GM19463 (cell line): ENCODE measurements around the gene ANKS1B.
"Not testable (repeated sequence)": the region's sequence is repeated elsewhere in the genome, so short reads cannot be mapped to it uniquely, and the experiment has no call there.

Source experiments
- ATAC-seq: cut with Tn5 transposase; IDR thresholded peaks from one replicate; pipeline ENCODE4 v1.9.1; 2021; ENCODE audit warnings: mild to moderate bottlenecking, moderate library complexity; ENCODE audit not compliant: unreplicated experiment

ANKS1B gene

DNA sequence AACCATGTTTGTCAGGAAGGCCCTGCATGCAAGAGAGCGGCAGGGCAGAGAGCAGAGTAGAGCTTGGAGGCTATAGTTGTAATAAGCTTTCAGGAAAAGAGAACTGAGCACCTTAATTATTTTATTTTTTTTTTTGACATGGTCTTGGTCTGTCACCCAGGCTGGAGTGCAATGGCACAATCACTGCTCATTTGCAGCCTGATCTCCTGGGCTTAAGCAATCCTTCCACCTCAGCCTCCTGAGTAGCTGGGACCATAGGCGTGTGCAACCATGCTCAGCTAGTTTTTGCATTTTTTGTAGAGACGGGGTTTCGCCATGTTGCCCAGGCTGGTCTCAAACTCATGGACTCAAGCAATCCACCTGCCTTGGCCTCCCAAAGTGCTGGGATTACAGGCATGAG, 950.5 kb downstream of the ANKS1B start:
- ATAC-seq = not testable (repeated sequence)

DNA sequence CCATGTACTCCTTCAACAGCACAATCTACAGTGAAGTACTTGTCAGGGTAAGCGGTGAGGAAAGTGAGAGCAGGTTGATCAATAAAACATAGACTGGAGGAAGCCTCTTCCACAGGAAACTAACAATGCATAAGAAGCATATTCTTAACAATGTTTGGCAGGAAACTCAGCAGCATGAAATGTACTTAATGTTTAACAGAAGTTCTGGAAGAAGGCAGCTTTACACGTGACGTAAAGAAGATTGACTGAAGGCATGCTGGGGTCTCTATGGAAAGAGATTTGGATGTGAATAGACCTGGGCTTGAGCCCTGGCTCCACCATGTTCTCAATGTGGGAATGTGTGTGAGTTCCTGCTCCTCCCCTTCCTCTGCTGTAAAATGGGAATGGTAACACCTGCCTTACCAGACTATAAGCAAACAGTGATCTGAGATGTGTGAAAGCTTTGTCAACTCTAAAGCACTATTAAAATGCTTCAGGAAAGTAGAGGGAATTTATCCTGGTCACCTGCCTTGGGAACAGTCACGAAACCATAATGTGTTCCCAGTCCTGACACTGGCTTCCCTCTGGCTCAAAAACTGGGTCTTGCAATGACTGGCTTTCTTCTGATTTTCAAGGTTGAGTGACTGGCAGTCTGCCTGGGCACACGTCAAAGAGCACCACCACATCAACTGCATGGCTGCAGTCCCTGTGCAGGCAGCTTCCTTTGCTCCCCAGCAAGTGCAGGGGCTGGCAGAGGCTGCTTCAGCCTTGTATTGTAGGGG, 955.0 kb downstream of the ANKS1B start:
- peak; percentile 34 for ATAC-seq

DNA sequence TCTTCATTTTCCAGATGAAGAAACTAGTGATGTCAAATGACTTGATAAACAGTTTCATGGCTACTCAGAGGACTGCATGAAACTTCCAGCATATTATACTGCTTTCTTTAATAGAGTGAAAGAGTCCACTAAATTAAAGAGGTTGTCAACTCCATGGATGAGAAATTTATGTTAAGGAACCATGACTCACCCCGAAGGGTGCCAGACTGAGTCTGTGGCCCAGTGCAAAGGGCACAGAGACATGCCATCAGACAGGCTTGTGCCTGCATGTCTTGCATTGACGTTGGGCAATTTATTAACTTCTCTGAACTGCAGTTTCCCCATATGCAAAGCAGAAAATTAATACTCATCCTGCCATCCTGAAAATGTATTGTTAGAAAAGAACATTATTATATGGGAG, 957.3 kb downstream of the ANKS1B start:
- ATAC-seq = peak; percentile 55

DNA sequence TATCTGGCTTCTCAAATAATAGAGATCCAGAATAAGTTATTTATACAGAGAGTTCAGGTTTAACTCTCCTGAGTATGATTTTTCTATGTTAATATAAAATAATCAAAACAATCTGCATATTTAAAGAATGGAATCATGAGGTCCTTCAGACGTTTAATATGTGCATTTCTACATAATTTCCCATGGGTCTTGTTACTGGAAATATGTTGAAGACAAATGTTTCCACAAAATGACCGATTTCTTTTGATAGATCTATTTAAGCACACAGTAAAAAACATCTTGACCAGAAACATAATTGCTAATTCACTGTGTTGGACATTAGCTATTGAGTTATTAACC, 957.7 kb downstream of the ANKS1B start:
- ATAC-seq = no peak

DNA sequence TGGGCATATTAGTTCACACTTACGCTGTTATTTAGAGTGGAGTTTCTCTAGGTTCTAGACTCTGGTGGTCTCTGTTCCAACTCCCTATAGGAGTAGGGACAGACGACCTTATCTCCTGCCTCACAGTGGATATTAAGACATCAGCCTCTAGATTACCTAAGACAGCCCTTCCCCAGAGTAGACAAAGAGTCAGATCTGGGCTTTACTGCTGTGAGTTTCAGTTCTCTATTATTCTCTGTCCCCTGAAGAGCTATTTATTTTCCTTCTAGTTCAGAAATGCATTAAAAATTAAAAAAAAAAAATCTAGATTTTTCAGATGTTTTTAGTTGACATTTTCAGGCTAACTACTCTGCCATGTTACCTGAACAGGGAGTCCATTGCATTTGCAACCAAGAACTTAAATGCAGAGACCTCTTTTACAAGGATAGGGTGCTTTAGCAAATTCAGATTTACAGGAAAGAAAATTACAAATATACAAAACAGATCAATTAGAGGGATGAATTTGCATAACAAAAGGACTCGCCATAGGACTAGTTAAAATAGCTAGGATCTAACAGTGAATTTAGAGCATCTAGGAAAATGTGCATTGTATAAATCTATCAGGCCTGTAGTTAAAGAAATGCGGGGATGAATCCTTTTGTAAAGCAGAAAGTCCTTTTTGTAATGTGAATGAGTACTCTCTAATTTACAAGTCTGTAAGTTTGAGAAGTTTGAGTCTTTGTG, 958.2 kb downstream of the ANKS1B start:
- peak; percentile 47 for ATAC-seq

DNA sequence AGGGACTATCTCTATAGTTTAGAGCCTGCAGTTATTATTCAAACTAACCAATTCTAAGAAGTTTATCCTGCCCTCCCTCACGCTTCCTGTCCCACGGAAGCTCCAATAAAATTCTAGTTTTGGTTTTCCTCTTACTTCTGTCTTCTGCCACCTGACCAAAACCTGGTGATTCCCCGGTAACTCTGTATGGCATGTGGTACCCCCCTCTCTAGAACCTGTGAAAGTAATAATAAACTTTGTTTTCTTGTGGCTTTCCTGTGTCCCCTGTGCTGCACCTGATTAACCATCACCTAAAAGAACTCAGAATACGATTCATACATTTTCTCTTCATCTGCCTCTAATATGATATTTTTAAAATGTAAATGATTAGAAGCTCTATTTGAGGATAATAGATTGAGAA, 959.9 kb downstream of the ANKS1B start:
- ATAC-seq = peak; percentile 53

DNA sequence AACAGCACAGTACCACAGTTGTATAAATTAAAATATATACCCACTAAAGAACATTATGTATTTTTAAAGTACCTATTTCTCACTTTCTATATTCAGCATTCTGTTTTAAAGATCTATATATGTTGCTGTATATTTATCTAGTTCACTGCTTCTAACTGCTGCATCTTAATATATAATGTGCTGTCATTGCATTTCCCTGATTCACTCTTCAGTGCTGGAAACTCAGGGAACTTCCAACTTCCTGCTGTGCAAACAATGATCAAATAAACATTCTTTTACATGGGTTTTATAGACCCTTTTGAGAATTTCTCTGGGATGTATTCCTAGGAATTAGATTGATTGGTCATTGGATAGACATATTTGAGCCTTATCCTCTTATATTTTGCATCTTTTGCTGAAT, 960.5 kb downstream of the ANKS1B start:
- ATAC-seq = no peak

DNA sequence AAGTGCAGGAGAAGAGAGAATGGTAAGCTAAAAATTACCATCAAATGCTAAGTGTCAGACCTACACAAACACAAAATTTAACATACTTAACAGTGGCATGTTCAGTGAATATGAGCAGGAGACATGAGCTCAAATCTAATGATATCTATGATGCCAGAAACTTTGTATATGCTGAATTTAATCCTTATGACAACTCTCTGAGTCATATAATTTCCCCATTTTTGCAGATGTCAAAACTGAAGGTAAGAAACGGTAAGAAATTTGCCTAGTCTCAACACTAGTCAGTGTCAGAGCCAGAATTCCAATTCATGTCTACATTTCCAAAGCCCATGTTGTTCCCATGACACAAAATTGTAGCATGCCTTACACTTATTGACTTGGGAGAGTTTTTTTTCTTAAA, 963.9 kb downstream of the ANKS1B start:
- no peak for ATAC-seq

DNA sequence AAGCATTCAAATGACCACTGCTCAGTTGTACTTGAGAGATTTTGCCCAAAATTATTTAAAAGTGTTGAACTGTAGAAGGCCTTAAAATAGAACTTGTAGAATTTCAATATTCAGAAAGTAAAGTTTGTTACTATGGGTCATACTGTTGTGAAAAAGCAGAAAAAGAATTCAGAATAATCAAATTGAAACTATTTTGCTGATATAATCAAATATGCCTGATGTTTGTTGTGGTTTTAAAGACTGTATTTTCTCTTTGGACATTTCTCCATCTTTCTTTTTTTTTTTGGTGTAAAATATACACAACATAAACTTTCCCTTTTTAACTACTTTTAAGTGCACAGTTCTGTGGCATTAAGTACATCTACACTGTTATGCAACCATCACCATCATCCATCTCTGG, 964.9 kb downstream of the ANKS1B start:
- ATAC-seq = no peak

DNA sequence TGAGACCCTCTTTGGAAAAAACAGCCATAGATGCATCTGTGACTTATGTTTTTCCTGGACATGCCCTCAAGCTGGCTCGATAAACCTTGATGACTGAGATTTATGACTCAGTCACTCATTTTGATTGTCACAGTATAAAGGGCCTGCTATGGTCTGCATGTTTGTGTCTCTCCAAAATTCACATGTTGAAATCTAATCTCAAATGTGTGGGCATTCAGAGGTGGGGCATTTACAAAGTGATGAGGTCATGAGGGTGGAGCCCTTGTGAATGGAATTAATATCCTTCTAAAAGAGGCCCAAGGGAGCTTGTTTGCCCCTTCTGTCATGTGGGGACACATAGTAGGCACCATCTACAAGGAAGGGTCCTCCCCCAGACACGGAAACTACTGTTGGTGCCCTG, 966.8 kb downstream of the ANKS1B start:
- ATAC-seq = no peak

DNA sequence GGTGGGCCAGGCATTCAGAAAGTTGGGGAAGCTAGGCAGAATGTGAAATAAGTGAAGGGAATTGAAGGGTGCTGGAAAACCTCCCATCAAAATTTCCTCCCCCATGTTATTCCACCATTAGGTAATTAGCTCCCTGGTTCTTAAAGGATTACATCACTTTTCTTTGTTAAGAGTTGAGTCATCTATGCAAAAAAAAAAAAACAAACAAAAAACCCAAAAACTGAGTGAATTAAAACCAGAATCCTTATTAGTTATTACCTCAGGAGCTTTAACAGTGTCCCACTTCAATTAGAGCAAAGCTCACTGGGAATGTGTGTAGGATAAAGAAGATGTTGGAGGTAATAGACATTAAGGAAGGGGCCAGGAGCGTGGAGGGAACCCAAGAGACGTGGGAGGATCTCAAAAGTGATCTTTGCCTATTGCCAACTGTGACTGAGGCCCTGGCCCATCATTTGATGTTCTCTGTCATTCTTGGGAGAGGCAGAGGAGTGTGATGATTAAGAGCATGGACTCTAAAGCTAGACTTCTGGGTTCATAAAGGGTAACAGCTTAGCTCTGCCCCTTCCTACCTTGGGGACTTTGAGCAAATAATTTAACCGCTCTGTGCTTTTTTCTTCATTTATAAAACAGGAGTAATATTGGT, 975.0 kb downstream of the ANKS1B start:
- ATAC-seq = no peak

DNA sequence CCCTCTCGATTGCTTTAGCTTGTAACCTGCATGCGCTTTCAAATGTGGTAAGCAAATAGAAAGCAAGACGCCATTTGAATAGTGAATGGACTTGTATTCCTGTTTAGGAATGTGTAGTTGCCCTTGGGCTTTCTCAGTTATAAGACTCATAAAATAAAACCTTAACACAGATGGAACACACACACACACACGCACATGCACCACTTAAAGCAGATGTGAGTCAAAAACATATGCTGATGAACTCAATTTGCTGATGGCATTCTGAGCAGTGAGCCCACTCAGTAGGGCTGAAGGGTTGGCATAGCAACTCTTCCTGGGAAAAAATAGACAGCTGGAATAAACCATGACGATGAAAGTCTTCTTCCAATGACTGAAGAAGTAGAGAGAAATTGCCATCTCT, 979.1 kb downstream of the ANKS1B start:
- ATAC-seq = no peak

DNA sequence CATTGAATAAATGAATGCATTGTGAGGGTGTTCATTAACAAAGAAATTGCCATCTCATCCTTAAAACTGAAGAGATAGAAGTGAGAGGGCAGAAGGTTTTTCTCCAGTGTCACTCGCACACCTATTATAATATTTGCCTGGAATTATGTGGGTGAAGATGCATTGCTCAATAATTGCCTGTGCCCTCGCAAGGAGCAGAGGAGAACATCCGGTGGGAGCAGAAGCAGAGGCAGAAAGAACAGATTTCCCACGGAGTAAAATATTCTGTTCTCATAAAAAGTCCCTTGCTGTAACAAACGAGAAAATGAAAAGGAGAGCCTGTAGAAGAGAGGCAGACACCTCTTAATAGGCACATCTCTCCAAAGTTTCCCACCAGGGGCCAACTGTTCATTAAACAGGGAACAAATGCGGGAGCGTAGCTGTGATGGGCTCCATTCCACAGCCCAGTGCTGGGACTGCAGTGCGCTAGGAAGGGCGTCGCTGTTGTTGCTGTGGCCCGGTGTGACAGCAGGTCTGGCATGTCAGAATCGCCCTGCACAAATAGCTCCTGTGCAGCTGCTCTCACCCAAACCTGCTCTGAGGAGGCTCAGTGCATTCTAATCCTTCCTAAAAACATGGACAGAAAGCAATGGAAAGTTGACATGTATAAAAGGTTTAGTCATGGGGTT, 979.8 kb downstream of the ANKS1B start:
- no peak for ATAC-seq

DNA sequence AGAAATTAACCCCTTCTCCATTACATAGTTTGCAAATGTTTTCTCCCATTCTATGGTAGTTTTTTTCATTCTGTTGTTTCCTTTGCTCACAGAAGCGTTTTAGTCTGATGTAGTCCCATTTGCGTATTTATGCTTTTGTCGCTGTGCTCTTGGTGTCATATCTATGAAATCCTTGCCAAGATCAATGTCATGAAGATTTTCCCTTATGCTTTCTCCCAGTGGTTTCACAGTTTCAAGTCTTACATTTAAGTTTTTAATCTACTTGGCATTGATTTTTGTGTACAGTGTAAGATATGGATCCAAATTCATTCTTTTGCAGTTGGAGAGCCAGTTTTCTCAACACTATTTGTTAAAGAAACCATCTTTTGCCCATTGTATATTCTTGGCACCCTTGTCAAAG, 982.0 kb downstream of the ANKS1B start:
- ATAC-seq = no peak

DNA sequence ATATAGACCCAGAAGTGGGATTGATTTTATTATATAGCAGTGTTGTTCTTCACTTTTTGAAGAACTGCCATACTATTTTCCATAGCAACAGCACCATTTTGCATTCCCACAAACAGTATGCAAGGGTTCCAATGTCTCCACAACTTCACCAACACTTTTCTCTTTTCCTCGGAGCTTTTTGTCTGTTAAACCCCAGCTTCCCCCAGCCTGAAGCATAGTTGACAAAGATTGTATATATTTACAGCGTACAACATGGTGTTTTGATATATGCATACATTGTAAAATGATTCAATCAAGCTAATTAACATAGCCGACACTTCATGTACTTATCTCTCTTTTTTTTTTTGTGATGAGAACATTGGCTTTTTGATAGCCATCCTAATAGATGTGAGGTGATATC, 982.6 kb downstream of the ANKS1B start:
- ATAC-seq = no peak

DNA sequence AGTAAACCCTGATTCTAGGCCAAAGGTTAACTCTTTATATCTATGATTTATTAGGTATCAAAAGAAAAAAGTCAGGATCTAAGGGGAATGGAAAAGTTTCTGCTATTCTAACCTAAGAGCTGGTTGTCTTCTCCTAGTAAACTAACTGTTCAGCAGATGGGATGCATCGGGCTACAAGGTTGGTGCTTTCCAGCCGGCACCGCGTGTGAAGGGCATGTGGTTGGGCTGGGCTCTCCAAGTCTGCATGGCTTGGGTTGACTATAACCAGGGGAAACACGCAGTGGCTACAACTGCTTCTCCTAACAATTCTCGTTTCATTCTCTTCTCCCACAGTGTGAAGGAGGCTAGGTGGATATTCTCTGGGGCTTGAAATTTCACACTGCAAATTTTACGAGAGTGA, 985.2 kb downstream of the ANKS1B start:
- no peak for ATAC-seq

DNA sequence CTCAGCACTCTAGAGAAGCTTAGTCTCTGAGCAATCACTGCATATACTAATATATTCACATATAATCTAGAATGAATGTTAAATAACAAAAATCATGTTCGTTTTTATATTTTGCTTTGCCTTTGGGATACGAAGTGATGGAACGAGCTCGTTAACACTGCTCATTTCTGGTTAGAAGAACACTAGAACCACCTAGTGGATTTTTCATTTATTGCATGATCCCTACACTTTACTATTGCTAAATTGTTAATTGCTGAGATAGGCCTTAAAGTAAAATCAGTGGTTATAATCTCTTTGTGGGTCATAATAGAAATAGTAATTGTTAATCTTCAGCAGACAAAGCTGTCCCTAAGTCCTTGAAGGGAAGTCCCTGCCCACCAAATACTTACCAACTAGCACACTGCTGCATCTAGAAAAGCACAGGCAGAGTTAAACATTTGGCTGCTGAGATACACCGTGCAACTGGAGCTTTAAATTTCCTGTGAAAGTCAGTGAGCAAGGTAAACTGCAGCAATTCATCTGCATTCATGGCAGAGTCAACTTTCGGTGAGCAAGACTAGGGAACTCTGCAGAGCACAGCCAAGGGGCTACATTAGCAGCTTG, 985.9 kb downstream of the ANKS1B start:
- peak; percentile 78 for ATAC-seq

DNA sequence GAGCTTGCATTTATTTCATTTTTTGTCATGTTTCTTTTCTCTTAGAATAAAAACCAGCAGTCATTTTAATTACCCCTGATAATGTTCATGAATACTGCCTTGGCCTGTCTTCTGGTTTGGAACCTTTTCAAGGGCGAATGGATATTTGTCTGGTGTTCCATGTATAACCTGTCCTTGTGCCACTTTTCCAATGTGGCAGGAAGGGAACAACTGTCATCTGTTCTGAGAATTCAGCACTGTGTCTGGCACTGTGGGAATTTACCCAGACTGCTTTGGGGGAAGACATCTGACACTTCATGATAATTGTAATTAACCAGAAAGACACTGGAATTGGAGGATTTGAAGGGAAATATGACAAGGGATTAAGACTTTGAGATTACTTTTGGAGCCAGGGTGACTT, 986.8 kb downstream of the ANKS1B start:
- ATAC-seq = no peak

DNA sequence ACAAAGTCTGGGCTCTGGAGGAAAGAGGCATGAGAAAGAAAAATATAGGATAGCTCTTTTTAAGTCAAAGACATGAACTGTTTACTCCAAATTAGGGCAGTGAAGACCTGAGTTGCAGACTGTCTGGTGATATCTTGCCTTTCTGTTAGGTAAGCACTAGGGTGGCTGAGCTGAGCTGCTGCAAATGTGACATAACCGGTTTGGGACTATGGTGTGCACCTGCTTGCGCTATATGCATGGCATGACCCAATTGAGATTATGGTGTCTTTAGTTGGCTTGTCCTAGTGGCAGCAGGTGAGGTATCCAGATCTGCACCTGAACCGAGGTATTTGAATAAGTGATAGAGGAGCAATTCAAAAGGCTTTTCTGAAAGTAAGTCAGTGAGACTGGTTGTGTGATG, 994.1 kb downstream of the ANKS1B start:
- no peak for ATAC-seq

DNA sequence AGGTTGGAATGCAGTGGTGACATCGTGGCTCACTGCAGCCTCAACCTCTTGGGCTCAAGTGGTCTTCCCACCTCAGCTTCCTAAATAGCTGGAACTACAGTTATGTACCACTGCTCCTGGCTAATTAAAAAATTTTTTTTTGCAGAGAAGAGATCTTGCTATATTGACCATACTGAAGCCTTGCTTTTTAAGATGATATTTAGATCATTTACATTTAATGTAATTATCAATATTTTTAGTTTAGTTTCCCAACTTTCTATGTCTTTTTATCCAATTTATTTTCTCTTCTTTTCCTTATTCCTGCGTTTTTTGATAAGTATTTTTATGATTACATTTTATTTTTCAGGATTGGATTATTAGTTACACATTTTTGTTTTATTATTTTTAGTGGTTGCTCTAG, 999.6 kb downstream of the ANKS1B start:
- no peak for ATAC-seq

DNA sequence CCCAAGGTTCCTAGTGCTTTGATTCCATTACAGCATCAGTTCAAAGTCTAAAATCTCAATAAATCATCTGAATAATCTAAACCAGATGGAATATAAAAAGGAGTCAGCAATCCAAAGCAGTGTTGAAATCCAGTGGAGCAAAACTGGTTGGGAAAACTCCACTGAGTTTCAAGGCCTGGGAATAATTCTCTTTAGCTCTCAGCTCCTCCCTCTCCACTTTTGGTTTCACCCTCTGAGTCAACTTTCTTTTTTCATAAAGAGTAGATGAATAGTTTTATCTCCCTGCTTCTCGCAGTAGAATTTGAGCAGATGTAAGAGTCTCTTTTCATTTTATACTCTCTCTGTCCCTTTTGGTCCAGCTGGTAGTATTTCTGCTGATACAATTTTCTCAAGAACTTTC, 1001.1 kb downstream of the ANKS1B start:
- no peak for ATAC-seq
